Tibial nerve (tissue), 4 donors: ENCODE data around the gene SLC38A3. TPM values are rescaled to one million over a fixed set of nuclear protein-coding genes. Genes with fewer than 3 reads are reported as not detected.

Experiments
- DNase-seq, 2 donors: peaks; one replicate each; pipeline ENCODE4 v3.0.0-alpha.2; 2019; ENCODE audit warnings: low spot score in 2 of 2
- H3K27ac ChIP-seq, 4 donors: fragments of 200-600 bp; sonication (generic) in 3 of 4; one replicate each; pipeline ENCODE4 v1.5.1; 2017 to 2019; ENCODE audit warnings: mild to moderate bottlenecking in 1 of 4
- H3K27me3 ChIP-seq, 2 donors: fragments of 200-600 bp; sonication (generic) in 1 of 2; one replicate each; pipeline versions ENCODE4 v1.5.1 to v1.6.0; 2017 to 2019
- H3K36me3 ChIP-seq, 3 donors: fragments of 200-600 bp; sonication (generic); one replicate each; pipeline ENCODE4 v1.5.1; 2018 to 2019
- H3K4me1 ChIP-seq, 4 donors: fragments of 200-600 bp; sonication (generic) in 3 of 4; one replicate each; pipeline ENCODE4 v1.5.1; 2017 to 2019
- H3K4me3 ChIP-seq, 4 donors: fragments of 200-600 bp; sonication (generic) in 3 of 4; one replicate each; pipeline ENCODE4 v1.5.1; 2017 to 2019; ENCODE audit warnings: mild to moderate bottlenecking in 1 of 4, moderate library complexity in 1 of 4
- H3K9me3 ChIP-seq, 4 donors: fragments of 200-600 bp; sonication (generic) in 3 of 4; one replicate each; pipeline ENCODE4 v1.5.1; 2017 to 2019
- EP300 ChIP-seq, 2 donors: sonication (generic); formaldehyde crosslinking; IDR thresholded peaks; one replicate each; pipeline ENCODE4 v1.6.1; 2017; ENCODE audit warnings: antibody characterized with exemption in 2 of 2, mild to moderate bottlenecking in 1 of 2
- POLR2A ChIP-seq, 2 donors: fragments of 450-650 bp; IDR thresholded peaks; one replicate each; pipeline ENCODE4 v1.6.1; 2017; ENCODE audit warnings: antibody characterized with exemption in 2 of 2, mild to moderate bottlenecking in 2 of 2, moderate library complexity in 2 of 2
- WGBS, 2 donors: methylation state at CpG; one replicate each; pipeline ENCODE4 v1.1.5; 2018; 5-methylcytosine and 5-hydroxymethylcytosine counted together
- total RNA-seq, 4 donors: library from RNA; depleted of rRNA; stranded (reverse); fragments of >200 nt; gene quantifications; one replicate each; pipeline ENCODE4 v1.1.0, GENCODE V29; 2016
- TF ChIP-seq, protein P1 (sequence below), 5 experiments: fragments of 200-600 bp in 3 of 5; fragments of 450-650 bp in 2 of 5; sonication (generic) in 3 of 5; IDR thresholded peaks; one replicate each; pipeline ENCODE4 v1.5.1; 2016 to 2019; ENCODE audit warnings: antibody characterized with exemption in 5 of 5, mild to moderate bottlenecking in 3 of 5, moderate library complexity in 2 of 5

The SLC38A3 gene
- total RNA-seq, 4 donors from 2014 or later, result 0.21 to 8.1 (median 1.5) TPM

DNA sequence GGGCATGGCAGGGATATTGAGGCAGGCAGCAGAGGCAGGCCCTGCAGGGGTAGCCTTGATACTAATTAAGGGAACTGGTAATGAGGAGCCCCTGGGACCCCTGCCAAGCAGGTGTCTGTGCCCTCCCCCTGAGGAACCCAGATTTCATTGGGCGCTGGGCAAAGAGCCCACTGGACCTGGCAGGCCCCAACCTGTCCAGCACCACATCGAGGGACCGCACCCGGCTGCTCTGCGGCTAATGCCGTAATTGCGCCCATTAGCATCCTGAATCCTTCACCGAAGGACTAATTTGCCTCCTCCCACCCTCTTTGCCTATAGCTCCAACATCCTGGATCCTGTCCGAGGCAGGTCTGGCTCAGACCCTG, 50.2 kb downstream of the SLC38A3 start:
- Histone ChIP-seq H3K4me1 (peaks cover 0 to 96% (median 62%) of the 10 kb centered on the region in 4 donors), H3K4me3 (no peak overlapping the region), H3K27ac (peak overlapping the region; percentile 76 to 98 (median 86)), H3K9me3 (no peaks in the 10 kb centered on the region), H3K27me3 (no peaks in the 10 kb centered on the region), H3K36me3 (peaks cover 0 to 78% (median 26%) of the 10 kb centered on the region in 3 donors)
- WGBS, 2 donors, result 79 to 96% methylated on average over 9 of the region's 9 CpGs
- DNase-seq, result no peak
- no peak for TF ChIP-seq POLR2A (IDR thresholded peaks at IDR 0.05)

DNA sequence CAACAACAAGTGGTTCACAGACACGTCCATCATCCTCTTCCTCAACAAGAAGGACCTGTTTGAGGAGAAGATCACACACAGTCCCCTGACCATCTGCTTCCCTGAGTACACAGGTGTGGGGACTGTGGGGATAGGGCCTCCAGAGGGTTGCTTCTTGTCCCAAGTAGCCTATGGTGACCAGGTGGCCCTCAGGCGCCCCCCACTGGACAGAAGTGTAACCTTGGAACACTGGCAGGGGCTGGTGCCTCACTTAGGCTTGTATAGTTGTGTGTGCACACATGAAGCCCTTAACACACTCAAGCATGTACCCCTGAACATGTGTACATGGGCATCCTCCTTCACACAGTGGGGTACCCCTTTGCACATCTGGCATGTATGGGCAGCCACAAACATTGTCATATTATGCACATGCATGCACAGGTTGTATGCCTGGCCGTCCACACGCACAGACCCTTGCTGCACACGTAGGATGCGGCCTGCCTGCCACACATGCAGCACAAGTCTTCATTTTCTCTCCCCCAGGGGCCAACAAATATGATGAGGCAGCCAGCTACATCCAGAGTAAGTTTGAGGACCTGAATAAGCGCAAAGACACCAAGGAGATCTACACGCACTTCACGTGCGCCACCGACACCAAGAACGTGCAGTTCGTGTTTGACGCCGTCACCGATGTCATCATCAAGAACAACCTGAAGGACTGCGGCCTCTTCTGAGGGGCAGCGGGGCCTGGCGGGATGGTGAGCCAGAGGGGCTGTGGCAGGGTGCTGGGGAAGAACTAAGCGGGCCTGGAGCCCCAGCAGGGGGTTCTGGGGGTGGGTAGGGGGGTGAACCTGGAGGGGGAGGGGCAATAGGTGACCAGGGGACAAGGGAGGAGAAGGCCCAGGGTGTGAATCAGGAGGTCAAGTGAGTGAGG, 52.2 kb downstream of the SLC38A3 start:
- Histone ChIP-seq H3K27ac (peak overlapping the region; percentile 91 to 98 (median 97)), H3K27me3 (no peaks in the 10 kb centered on the region), H3K36me3 (peaks cover 0 to 63% (median 26%) of the 10 kb centered on the region in 3 donors), H3K4me3 (no peak overlapping the region), H3K9me3 (no peaks in the 10 kb centered on the region), H3K4me1 (peaks cover 0 to 96% (median 58%) of the 10 kb centered on the region in 4 donors)
- DNase-seq, result no peak
- TF ChIP-seq EP300 (IDR thresholded peaks at IDR 0.05) (no peak), POLR2A (IDR thresholded peaks at IDR 0.05) (no peak)
- TF ChIP-seq, protein P1, sequence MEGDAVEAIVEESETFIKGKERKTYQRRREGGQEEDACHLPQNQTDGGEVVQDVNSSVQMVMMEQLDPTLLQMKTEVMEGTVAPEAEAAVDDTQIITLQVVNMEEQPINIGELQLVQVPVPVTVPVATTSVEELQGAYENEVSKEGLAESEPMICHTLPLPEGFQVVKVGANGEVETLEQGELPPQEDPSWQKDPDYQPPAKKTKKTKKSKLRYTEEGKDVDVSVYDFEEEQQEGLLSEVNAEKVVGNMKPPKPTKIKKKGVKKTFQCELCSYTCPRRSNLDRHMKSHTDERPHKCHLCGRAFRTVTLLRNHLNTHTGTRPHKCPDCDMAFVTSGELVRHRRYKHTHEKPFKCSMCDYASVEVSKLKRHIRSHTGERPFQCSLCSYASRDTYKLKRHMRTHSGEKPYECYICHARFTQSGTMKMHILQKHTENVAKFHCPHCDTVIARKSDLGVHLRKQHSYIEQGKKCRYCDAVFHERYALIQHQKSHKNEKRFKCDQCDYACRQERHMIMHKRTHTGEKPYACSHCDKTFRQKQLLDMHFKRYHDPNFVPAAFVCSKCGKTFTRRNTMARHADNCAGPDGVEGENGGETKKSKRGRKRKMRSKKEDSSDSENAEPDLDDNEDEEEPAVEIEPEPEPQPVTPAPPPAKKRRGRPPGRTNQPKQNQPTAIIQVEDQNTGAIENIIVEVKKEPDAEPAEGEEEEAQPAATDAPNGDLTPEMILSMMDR (IDR thresholded peaks at IDR 0.05), result peak; percentile 23 to 45 (median 43)
- 82 to 87% methylated on average over 20 of the region's 20 CpGs for WGBS, 2 donors

DNA sequence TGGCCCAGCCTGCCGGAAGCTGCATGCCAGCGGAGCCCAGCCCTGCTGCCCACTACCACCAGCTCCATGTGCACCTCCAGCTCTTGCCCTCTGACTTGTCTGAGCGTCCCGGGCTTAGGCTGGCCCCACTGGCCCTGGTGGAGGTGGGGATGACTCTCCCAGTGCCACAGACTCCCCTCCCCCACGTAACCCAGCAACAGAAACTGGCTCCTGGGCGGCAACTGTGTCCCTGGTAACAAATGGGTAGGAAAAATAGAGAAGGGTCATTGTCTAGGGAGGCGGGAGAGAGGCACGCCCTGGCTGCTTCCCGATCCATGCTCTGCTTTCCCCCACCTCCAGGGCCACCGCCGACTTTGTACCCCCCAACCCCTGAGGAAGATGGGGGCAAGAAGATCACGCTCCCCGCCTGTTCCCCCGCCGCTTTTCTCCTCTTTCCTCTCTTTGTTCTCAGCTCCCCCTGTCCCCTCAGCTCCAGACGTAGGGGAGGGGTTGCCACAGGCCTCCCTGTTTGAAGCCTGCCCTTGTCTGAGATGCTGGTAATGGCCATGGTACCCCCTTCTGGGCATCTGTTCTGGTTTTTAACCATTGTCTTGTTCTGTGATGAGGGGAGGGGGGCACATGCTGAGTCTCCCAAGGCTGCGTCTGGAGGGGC, 53.1 kb downstream of the SLC38A3 start:
- no peak overlapping the region for H3K4me3 ChIP-seq
- H3K9me3 ChIP-seq, result no peaks in the 10 kb centered on the region
- peak overlapping the region; percentile 91 to 98 (median 97) for H3K27ac ChIP-seq
- H3K4me1 ChIP-seq, result peaks cover 0 to 96% (median 64%) of the 10 kb centered on the region in 4 donors
- peaks cover 0 to 54% (median 18%) of the 10 kb centered on the region in 3 donors for H3K36me3 ChIP-seq
- TF ChIP-seq EP300 (IDR thresholded peaks at IDR 0.05) (peak in 1 of 2 donors; percentile 21), POLR2A (IDR thresholded peaks at IDR 0.05) (no peak)
- TF ChIP-seq, protein P1 (IDR thresholded peaks at IDR 0.05), result no peak
- WGBS, 2 donors, result 46 to 48% methylated on average over 17 of the region's 17 CpGs
- H3K27me3 ChIP-seq, result no peaks in the 10 kb centered on the region
- no peak for DNase-seq

DNA sequence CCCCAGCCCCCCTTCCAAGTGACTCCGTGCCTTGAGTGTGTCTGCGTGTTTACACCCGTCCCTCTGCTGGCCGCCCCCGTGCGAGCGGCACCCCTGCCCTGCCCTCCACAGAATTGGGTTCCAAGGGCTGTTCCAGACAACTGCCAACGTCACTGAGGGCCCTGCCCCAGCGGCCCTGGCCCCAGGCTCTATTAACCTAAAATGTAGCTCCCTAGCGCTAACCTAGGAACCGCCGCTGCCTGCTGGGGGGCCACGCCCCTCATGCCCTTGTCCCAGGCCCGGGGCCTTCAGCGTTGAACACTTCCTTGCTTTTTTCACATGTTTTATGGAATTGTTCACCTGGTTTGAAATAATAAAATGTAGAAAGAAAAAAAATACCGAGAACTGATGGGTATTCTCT, 53.9 kb downstream of the SLC38A3 start:
- Histone ChIP-seq H3K36me3 (peaks cover 0 to 46% (median 16%) of the 10 kb centered on the region in 3 donors), H3K27me3 (no peaks in the 10 kb centered on the region), H3K4me1 (peaks cover 0 to 96% (median 67%) of the 10 kb centered on the region in 4 donors), H3K4me3 (no peak overlapping the region), H3K9me3 (no peaks in the 10 kb centered on the region), H3K27ac (peak overlapping the region; percentile 91 to 98 (median 97))
- WGBS, 2 donors, result 36 to 48% methylated on average over 16 of the region's 16 CpGs
- no peak for DNase-seq
- no peak for TF ChIP-seq POLR2A (IDR thresholded peaks at IDR 0.05)
- TF ChIP-seq, protein P1 (IDR thresholded peaks at IDR 0.05), result peak in 2 of 5 experiments; percentile 26 to 27
- TF ChIP-seq EP300 (IDR thresholded peaks at IDR 0.05), result peak in 1 of 2 donors; percentile 68

DNA sequence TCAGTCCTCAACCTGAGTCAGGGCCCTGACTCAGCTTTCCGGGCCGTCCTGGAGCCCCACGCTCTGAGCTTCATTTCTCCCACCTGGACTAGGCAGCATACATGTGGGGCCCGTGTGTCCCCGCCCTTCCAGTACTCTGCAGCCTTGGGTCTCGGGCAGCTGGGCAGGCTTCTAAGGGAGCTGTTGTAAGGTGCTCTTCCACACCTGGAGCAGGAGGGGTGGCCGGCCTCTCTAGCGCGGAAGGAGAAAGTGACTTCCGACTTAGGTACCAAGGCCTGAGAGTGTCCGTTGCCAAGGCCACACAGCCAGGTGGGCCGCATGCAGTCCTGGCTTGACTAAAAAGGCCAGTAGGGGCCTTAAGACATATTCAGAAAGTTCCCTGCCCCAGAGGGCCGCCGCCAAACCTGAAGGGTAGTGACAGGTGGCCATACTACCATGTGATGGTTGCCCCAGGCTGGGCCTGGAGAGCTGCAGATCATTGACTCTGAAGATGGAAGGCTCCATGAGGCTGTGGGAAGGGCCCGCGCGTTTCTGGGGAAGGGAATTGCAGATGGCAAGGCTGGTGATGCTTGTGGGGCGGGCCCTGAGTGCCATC, 54.5 kb downstream of the SLC38A3 start:
- Histone ChIP-seq H3K9me3 (no peaks in the 10 kb centered on the region), H3K27me3 (no peaks in the 10 kb centered on the region), H3K4me1 (peaks cover 0 to 96% (median 67%) of the 10 kb centered on the region in 4 donors), H3K27ac (peak overlapping the region; percentile 91 to 98 (median 97)), H3K4me3 (peak overlapping the region in 3 of 4 donors; percentile 45 to 65 (median 60)), H3K36me3 (peaks cover 0 to 40% (median 16%) of the 10 kb centered on the region in 3 donors)
- DNase-seq, result no peak
- TF ChIP-seq EP300 (IDR thresholded peaks at IDR 0.05) (no peak), POLR2A (IDR thresholded peaks at IDR 0.05) (no peak)
- TF ChIP-seq, protein P1 (IDR thresholded peaks at IDR 0.05), result no peak
- 50 to 57% methylated on average over 15 to 18 of the region's 18 CpGs for WGBS, 2 donors
